ENCODE data around the gene CNTLN. TPM values are rescaled to one million over a fixed set of nuclear protein-coding genes. Genes with fewer than 3 reads are reported as not detected.
"Not testable (repeated sequence)": the region's sequence is repeated elsewhere in the genome, so short reads cannot be mapped to it uniquely, and the experiment has no call there.

The CNTLN gene
- total RNA-seq, 1 experiment from 2014 or later: 15.0 TPM

- Mint-ChIP-seq H3K27me3 (ENCODE audit: low read depth) (no peaks in the 10 kb centered on the region), H3K4me1 (peaks cover 0 to 3% of the 10 kb centered on the region in 2 experiments; a peak in 1 of 4 replicates), H3K4me3 (no peak overlapping the region), H3K36me3 (ENCODE audit: insufficient read depth in 1 of 3, low read depth in 3 of 3) (peaks cover 9 to 19% (median 12%) of the 10 kb centered on the region in 3 experiments), H3K27ac (peak overlapping the region in 2 of 3 experiments; percentile 2 to 76; a peak in 3 of 7 replicates), H3K9me3 (peaks cover 5 to 7% of the 10 kb centered on the region in 2 experiments; a peak in 3 of 5 replicates)
- no peaks in the 10 kb centered on the region for H3K79me2 ChIP-seq (ENCODE audit: insufficient read depth, low read length)
- no peaks in the 10 kb centered on the region for H3K27me3 ChIP-seq (ENCODE audit: insufficient read depth, low read length)
- no peak overlapping the region for H3K14ac ChIP-seq (ENCODE audit: insufficient read depth, low read length)
- H2AK5ac ChIP-seq (ENCODE audit: insufficient read length, low read length): no peak overlapping the region
- no peak overlapping the region for H2AFZ ChIP-seq (ENCODE audit: low read length)
- no peak overlapping the region for H4K5ac ChIP-seq (ENCODE audit: insufficient read length, low read depth, low read length)
- no peak overlapping the region for H3T11ph ChIP-seq (ENCODE audit: low read length)
- no peak for DNase-seq
- H4K8ac ChIP-seq (replicated peaks; ENCODE audit: insufficient read length, low read depth, low read length): no peak overlapping the region
- peaks cover 3% of the 10 kb centered on the region for H3K79me1 ChIP-seq (ENCODE audit: insufficient read depth, low read depth, low read length, poor library complexity, severe bottlenecking)
- no peak overlapping the region for H2BK12ac ChIP-seq (ENCODE audit: insufficient read length, low read depth, low read length)
- H3K18ac ChIP-seq (ENCODE audit: insufficient read length, low read depth, low read length): no peak overlapping the region
- no peak overlapping the region for H2BK15ac ChIP-seq (ENCODE audit: low read depth, low read length)
- no peak overlapping the region for H3K9ac ChIP-seq (ENCODE audit: extremely low read depth, insufficient read length, low read length)
- H3K23me2 ChIP-seq (ENCODE audit: insufficient read length, low read depth, low read length, poor library complexity, severe bottlenecking): no peaks in the 10 kb centered on the region
- H3K27ac ChIP-seq (ENCODE audit: insufficient read length, low read depth, low read length): no peak overlapping the region
- no peak overlapping the region for H4K91ac ChIP-seq (ENCODE audit: insufficient read length, low read depth, low read length)
- no peaks in the 10 kb centered on the region for H4K20me1 ChIP-seq (ENCODE audit: control insufficient read depth, insufficient read depth, insufficient read length)
- H3K56ac ChIP-seq (ENCODE audit: insufficient read length, low read depth, low read length): no peak overlapping the region
- peak; percentile 22; the same call in 1 of the 3 replicates for TF ChIP-seq CTCF (conservative IDR thresholded peaks at IDR 0.05)
- no peak overlapping the region for H3K4ac ChIP-seq (ENCODE audit: low read depth, low read length)
- H3K4me1 ChIP-seq (ENCODE audit: insufficient read depth, low read length): no peaks in the 10 kb centered on the region
- no peak overlapping the region for H2BK20ac ChIP-seq (ENCODE audit: low read depth, low read length, poor library complexity, severe bottlenecking)
- no peaks in the 10 kb centered on the region for H3K9me3 ChIP-seq (ENCODE audit: control insufficient read depth, low read depth, low read length)
- H2BK5ac ChIP-seq (ENCODE audit: insufficient read length, low read length): no peak overlapping the region
- no peak overlapping the region for H2BK120ac ChIP-seq (ENCODE audit: low read depth, low read length, poor library complexity, severe bottlenecking)
- no CpG with 5 or more reads among the region's 5 CpGs for WGBS (ENCODE audit: extremely low coverage, insufficient read length, low lambda C conversion rate)
- H3K4me2 ChIP-seq (ENCODE audit: insufficient read depth, insufficient read length, low read length): no peak overlapping the region
- H3K23ac ChIP-seq (ENCODE audit: insufficient read length, low read depth, low read length): no peak overlapping the region
Measured at GRCh38 chr9:17171309-17172094, 36.7 kb downstream of the CNTLN start.

- H3K56ac ChIP-seq (ENCODE audit: insufficient read length, low read depth, low read length); H3K23me2 ChIP-seq (ENCODE audit: insufficient read length, low read depth, low read length, poor library complexity, severe bottlenecking); H3K27ac Mint-ChIP-seq; H2BK12ac ChIP-seq (ENCODE audit: insufficient read length, low read depth, low read length); H2BK120ac ChIP-seq (ENCODE audit: low read depth, low read length, poor library complexity, severe bottlenecking); H2AK5ac ChIP-seq (ENCODE audit: insufficient read length, low read length); H3K27ac ChIP-seq (ENCODE audit: insufficient read length, low read depth, low read length); H3K18ac ChIP-seq (ENCODE audit: insufficient read length, low read depth, low read length); DNase-seq; H3T11ph ChIP-seq (ENCODE audit: low read length); H3K9ac ChIP-seq (ENCODE audit: extremely low read depth, insufficient read length, low read length); H4K8ac ChIP-seq (replicated peaks; ENCODE audit: insufficient read length, low read depth, low read length); H3K9me3 ChIP-seq (ENCODE audit: control insufficient read depth, low read depth, low read length); H2BK5ac ChIP-seq (ENCODE audit: insufficient read length, low read length); H3K4me2 ChIP-seq (ENCODE audit: insufficient read depth, insufficient read length, low read length); H3K4me1 Mint-ChIP-seq; H3K4me3 Mint-ChIP-seq; H3K4ac ChIP-seq (ENCODE audit: low read depth, low read length); H3K27me3 Mint-ChIP-seq (ENCODE audit: low read depth); H4K20me1 ChIP-seq (ENCODE audit: control insufficient read depth, insufficient read depth, insufficient read length); H3K79me2 ChIP-seq (ENCODE audit: insufficient read depth, low read length); H2BK20ac ChIP-seq (ENCODE audit: low read depth, low read length, poor library complexity, severe bottlenecking); H3K14ac ChIP-seq (ENCODE audit: insufficient read depth, low read length); H4K5ac ChIP-seq (ENCODE audit: insufficient read length, low read depth, low read length); H3K4me1 ChIP-seq (ENCODE audit: insufficient read depth, low read length); H3K23ac ChIP-seq (ENCODE audit: insufficient read length, low read depth, low read length); H3K9me3 Mint-ChIP-seq; H3K27me3 ChIP-seq (ENCODE audit: insufficient read depth, low read length); H2BK15ac ChIP-seq (ENCODE audit: low read depth, low read length); H4K91ac ChIP-seq (ENCODE audit: insufficient read length, low read depth, low read length); H3K79me1 ChIP-seq (ENCODE audit: insufficient read depth, low read depth, low read length, poor library complexity, severe bottlenecking); H2AFZ ChIP-seq (ENCODE audit: low read length): not testable (repeated sequence)
- WGBS (ENCODE audit: extremely low coverage, insufficient read length, low lambda C conversion rate): no CpG with 5 or more reads among the region's 15 CpGs
- peaks cover 15 to 20% (median 17%) of the 10 kb centered on the region in 3 experiments for H3K36me3 Mint-ChIP-seq (ENCODE audit: insufficient read depth in 1 of 3, low read depth in 3 of 3)
Measured at GRCh38 chr9:17177496-17177895, 42.7 kb downstream of the CNTLN start.
